Dedifferentiated amniotic fluid mesenchymal stem cell (primary cell): ENCODE results near the gene RGS17.
"Not testable (repeated sequence)": the region's sequence is repeated elsewhere in the genome, so short reads cannot be mapped to it uniquely, and the experiment has no call there.

Experiments used
- DNase-seq: peaks from one replicate; pipeline ENCODE4 v3.0.0-alpha.2; 2016; ENCODE audit errors: extremely low spot score

The RGS17 gene

GRCh38 chr6:153123801-153124200 is 7.3 kb downstream of the RGS17 start:
- DNase-seq: no peak

DNA sequence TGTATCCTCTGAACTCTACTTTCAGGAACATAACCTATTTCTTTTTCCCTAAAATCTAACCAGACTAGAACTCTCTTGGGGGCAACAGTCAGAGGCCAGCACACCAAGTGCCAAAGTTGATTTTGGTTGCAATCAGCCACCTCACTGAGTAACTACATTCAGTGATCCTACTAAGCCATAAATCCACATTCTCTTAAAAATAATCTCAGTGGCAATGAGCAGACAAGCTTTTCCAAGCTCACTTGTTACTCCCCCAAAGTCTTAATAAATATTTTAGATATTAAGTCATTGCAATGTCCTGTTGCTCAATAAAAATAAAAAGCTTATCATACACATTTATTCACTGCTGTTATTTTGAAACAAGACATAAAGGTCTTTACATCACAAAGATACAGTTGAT is 9.8 kb downstream of the RGS17 start:
- no peak for DNase-seq

GRCh38 chr6:153117986-153118879 is 12.8 kb downstream of the RGS17 start:
- no peak for DNase-seq

GRCh38 chr6:153111082-153111481 is 20.0 kb downstream of the RGS17 start:
- DNase-seq: not testable (repeated sequence)

DNA sequence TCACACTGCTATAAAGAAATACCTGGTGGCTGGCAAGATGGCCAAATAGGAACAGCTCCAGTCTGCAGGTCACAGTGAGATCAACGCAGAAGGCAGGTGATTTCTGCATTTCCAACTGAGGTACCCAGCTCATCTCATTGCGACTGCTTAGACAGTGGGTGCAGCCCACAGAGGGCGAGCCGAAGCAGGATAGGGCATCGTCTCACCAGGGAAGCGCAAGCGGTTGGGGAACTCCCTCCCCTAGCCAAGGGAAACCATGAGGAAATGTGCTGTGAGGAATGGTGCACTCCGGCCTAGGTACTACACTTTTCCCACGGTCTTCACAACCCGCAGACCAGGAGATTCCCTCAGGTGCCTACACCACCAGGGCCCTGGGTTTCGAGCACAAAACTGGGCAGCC is 20.5 kb downstream of the RGS17 start:
- DNase-seq: not testable (repeated sequence)

GRCh38 chr6:153108315-153108714 is 22.8 kb downstream of the RGS17 start:
- no peak for DNase-seq

- DNase-seq: no peak
These were observed 25.1 kb downstream of the RGS17 start for GRCh38 chr6:153106021-153106420.

DNA sequence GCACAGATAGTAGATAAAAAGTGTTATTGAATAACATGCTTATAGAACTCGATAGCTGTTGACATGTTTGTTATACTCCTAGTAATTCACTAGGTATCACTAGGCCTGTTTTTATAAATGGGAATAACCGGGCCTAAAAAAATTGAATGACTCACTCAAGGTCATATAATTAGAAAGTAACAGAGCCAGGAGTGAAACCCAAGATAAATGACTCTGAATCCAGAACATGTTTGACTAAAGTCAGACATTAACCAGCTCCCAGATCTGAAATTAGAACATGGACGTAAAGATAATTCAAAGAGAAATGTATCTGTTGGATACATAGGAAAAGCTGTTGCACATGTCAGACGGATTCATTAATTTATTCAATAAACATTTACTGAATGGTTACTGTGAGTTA is 26.9 kb downstream of the RGS17 start:
- no peak for DNase-seq

DNA sequence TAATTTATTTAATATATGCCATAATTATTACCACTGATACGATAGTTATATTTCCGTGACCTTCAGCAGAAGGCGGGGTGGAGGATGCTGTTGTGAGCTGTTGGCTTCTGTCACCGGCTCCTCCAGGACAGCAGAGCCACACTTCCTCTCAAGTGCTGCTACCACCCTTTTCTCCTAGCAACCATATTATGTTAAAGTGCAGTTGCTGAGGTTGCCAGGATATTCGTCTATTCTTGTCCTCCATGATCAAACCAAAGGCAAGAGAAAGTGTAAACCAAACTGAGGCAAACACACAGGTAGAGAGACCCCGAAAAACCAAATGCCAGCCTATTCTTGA is 27.8 kb downstream of the RGS17 start:
- DNase-seq: no peak

- no peak for DNase-seq
These were observed 28.3 kb downstream of the RGS17 start for GRCh38 chr6:153102605-153103318.

DNA sequence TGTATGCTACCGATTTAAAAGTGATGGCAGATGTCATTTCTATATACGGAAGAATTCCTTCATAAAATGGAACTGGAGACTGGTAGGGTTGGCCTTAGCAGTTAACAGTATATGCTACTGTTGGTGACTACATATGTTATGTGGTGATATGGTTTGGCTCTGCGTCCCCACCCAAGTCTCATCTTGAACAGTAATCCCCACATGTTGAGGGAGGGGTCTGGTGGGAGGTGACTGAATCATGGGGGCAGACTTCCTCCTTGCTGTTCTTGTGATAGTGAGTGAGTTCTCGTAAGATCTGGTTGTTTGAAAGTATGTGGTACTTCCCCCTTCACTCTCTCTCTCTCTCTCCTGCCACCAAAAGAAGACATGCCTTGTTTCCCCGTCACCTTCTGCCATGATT is 29.6 kb downstream of the RGS17 start:
- DNase-seq: no peak

GRCh38 chr6:153099636-153100035 is 31.4 kb downstream of the RGS17 start:
- no peak for DNase-seq

- DNase-seq: no peak
These were observed 34.3 kb downstream of the RGS17 start for GRCh38 chr6:153096792-153097191.

GRCh38 chr6:153096031-153096430 is 35.1 kb downstream of the RGS17 start:
- DNase-seq: no peak

DNA sequence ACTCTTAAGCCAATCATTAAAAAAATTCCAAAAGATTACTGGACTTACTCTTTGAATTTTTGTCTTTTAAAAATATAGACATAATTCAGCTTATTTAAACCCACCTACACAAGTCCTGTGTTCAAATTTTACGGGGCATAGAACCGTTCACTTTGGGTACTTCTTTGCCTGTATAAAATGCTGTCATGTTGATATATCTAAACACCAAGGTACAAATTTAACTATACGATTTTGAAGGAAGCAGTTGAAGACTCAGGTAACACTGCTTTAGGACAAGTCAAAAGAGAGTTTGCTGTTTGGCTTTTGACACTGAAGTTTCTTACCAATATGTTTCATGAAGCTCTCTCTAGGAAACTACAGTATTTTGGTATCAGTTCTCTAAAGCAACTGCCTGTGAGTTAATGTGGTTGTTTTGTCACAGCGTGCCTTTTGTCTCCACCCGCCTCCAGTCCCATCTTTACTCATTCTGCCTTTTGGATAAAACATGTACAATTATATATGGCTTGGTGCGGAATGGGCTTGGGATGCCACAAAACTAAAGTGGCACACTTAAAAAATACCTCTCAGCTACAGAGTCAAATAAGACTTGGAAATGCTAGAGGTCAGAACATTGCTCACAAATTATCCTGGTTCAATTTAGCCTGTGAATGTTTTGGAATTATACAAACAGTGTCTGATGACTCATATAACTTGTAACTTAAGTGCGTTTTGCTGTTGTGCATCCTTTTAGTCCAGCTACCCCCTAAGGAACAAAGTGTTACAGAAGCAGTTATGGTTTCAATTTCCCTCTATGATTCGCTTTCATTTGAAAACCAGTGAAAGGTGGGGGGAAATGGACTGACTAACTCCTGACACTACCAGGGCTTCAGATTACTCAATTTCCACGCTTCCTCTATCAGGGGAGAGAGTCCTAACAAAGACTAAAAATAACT is 38.7 kb downstream of the RGS17 start:
- no peak for DNase-seq

DNA sequence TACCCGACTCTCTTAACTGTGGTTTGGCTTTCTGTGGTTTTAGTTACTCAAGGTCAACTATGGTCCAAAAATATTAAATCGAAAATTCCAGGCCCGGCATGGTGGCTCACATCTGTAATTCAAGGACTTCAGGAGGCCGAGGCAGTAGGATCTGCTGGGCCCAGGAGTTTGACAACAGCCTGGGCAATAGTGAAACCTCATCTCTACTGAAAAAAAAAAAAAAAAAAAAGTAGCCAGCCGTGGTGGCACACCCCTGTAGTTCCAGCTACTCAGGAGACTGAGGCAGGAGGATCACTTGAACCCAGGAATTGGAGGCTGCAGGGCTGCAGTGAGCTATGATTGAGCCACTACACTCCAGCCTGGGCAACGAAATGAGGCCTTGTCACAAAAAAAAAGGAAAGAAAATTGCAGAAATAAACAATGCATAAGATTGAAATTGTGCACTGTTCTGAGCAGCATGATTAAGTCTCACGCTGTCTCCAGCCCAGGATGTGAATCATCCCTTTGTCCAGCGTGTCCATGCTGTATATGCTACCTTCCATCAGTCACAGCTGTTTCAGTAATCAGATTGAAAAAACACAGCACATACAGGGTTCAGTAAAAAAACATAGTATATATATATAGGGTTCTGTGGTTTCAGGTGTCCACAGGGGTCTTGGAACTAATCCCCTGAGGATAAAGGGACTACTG is 40.7 kb downstream of the RGS17 start:
- DNase-seq: peak; percentile 40

DNA sequence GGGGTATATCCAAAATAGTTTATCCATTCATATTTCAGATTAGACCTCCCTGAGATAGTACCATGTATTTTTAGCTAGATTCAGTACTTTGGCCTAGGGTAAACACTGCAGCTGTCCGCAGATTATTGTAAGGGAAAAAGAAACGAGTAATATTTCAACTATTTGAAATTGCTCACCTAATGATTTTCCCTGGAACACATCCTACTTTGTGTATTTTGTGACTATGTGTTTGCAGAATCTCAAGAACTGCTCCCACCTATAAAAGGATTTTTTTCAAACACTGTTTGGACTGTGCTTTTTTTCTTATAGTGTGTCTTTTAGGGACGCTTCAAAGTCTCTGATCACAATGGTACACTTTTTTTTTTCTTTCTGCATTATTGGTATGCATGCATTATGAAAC is 42.3 kb downstream of the RGS17 start:
- no peak for DNase-seq

GRCh38 chr6:153087436-153087835 is 43.6 kb downstream of the RGS17 start:
- no peak for DNase-seq

DNA sequence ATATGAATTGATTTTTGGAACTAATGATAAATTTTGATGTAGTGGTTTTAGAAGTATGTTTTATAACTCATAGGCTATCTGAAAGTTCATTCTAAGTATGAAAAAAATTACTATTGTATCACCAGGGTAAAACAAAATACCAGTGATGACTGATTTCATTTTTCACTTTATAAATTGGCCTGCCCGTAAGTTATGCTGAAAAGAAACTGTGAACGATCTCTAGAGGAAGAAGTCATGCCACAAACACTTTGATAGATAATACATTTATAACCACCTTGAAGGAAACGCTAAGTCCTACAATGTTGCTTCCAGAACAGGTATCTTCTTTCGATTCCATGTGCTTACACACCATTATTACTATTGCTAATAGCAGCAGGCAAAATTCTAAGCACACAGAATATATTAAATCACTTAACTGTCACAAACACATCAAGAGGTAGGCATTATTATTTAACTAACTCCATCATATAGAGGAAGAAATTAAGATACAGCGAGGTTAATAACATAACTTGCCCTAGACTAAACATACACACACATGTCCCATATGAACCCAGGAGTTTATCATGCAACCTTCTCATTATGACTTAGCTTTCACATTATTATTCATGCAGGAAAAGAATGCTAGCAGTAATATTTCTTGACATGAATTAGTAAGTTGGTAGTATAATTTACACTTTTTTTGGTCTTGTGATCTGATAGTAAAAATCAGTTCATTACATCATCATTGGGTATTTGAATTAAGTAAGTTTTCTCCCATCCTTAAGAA is 44.7 kb downstream of the RGS17 start:
- DNase-seq: no peak

DNA sequence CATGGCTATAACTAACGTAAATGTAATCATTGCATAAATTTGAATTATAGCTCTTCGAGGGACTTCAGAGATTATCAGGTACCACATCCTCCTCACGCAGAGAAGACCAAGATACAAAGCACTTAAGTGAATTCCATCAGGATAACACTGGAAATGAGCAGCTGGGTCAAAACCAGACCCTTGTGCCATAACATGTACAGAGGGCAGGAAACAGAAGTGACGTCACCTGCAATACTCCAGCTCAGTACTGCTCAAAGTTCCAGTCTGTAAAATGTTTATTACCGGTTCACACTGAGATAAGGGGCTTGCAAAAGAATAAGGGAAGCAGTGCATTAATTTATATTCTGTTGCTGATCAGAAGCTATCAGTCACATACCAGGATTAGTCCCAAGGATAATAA is 45.8 kb downstream of the RGS17 start:
- no peak for DNase-seq

DNA sequence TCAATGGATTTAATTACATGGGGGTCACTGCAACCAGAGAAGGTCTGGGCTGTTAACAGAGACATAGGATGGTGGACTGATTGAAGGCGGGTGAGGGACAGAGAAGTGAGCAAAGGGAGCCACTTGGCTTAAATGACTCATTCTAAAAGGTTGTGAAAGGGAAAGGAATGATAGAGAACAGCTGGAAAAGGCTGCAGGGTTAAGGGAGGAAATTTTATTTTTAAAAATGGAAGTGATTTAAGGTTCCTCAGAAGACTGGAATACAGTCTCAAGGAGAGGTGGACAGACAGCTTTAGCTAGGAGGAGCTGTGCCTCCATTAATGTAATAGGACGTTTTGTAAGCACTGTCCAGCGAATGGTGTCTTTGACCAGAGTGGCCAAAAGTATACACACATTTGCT is 46.7 kb downstream of the RGS17 start:
- DNase-seq: peak; percentile 25
